Measurements from ENCODE around the gene TRABD.

Gene TRABD

GRCh38 chr22:50205781-50206569, 20.3 kb downstream of the TRABD start:
- no peak for DNase-seq (ENCODE audit: low read depth)
- H3K4me3 ChIP-seq (ENCODE audit: control insufficient read depth, low read depth, low read length) = no peak overlapping the region
- TF ChIP-seq CTCF (conservative IDR thresholded peaks at IDR 0.05; ENCODE audit: control insufficient read depth, insufficient read depth, low read depth, low read length) = no peak

- H3K4me3 ChIP-seq (ENCODE audit: control insufficient read depth, low read depth, low read length) = no peak overlapping the region
- peak; percentile 47 for TF ChIP-seq CTCF (conservative IDR thresholded peaks at IDR 0.05; ENCODE audit: control insufficient read depth, insufficient read depth, low read depth, low read length)
- peak; percentile 76 for DNase-seq (ENCODE audit: low read depth)
These were observed 20.9 kb downstream of the TRABD start for GRCh38 chr22:50206599-50206998.

- DNase-seq (ENCODE audit: low read depth) = no peak
- H3K4me3 ChIP-seq (ENCODE audit: control insufficient read depth, low read depth, low read length) = no peak overlapping the region
These were observed 21.8 kb downstream of the TRABD start for GRCh38 chr22:50207383-50208140.

GRCh38 chr22:50208430-50208938, 22.8 kb downstream of the TRABD start:
- no peak for TF ChIP-seq CTCF (conservative IDR thresholded peaks at IDR 0.05; ENCODE audit: control insufficient read depth, insufficient read depth, low read depth, low read length)
- no peak overlapping the region for H3K4me3 ChIP-seq (ENCODE audit: control insufficient read depth, low read depth, low read length)
- DNase-seq (ENCODE audit: low read depth) = no peak

More at GRCh38 chr22:50207383-50208140, 21.8 kb downstream of the TRABD start:
- no peak for TF ChIP-seq CTCF (conservative IDR thresholded peaks at IDR 0.05; ENCODE audit: control insufficient read depth, insufficient read depth, low read depth, low read length)

GRCh38 chr22:50208939-50209892, 23.5 kb downstream of the TRABD start:
- no peak overlapping the region for H3K4me3 ChIP-seq (ENCODE audit: control insufficient read depth, low read depth, low read length)
- no peak for DNase-seq (ENCODE audit: low read depth)
- no peak for TF ChIP-seq CTCF (conservative IDR thresholded peaks at IDR 0.05; ENCODE audit: control insufficient read depth, insufficient read depth, low read depth, low read length)

- peak; percentile 91 for TF ChIP-seq CTCF (conservative IDR thresholded peaks at IDR 0.05; ENCODE audit: control insufficient read depth, insufficient read depth, low read depth, low read length)
- H3K4me3 ChIP-seq (ENCODE audit: control insufficient read depth, low read depth, low read length) = no peak overlapping the region
- peak; percentile 68 for DNase-seq (ENCODE audit: low read depth)
These were observed 24.2 kb downstream of the TRABD start for GRCh38 chr22:50209893-50210292.

Measured in fibroblast of mammary gland (primary cell).